ENCODE results near the gene MEIS3. TPM values are rescaled to one million over a fixed set of nuclear protein-coding genes. Genes with fewer than 3 reads are reported as not detected.

Gene MEIS3
- total and polyA plus RNA-seq, 2 donors (not counting 1 experiment from before 2014, with no cell fraction given), result 30.5 to 57.8 TPM

DNA sequence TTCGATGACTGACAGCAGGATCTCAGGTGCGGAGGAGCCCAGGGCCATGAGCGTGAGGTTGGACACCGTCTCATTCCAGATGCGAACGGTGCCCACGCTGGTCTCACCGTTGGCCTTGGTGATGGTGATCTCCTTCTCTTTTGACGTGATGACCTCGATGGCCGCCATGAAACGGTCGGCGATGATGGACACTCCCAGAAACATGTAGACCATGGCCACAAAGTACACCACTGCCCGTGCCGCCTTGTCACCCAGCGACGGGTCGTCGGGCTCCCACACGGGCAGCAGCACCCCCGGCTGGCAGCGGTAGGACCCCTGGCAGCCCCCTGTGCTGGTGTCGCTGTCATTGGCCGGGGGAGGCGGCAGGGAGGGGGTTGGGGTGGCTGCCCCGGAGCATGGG is 46.6 kb upstream of the MEIS3 start:
- H3K27ac ChIP-seq (ENCODE audit: insufficient read depth, low read length), result no peak overlapping the region
- no peaks in the 10 kb centered on the region for H3K9me3 ChIP-seq (ENCODE audit: control insufficient read depth, insufficient read depth, low read depth, low read length)
- H4K20me1 ChIP-seq (ENCODE audit: control insufficient read depth, extremely low read depth, insufficient read depth, low read length), result no peaks in the 10 kb centered on the region
- no peak overlapping the region for H3K9ac ChIP-seq (ENCODE audit: insufficient read depth, low read length)
- no peak for DNase-seq (ENCODE audit: low read depth in 2 of 2)
- H3K79me2 ChIP-seq (ENCODE audit: control insufficient read depth, insufficient read depth, low read length), result no peaks in the 10 kb centered on the region
- no peak overlapping the region for H3K4me2 ChIP-seq (ENCODE audit: extremely low read depth, insufficient read depth, low read length)
- H2AFZ ChIP-seq (ENCODE audit: low read length), result no peak overlapping the region
- no peak overlapping the region for H3K4me3 ChIP-seq (replicated peaks in 1 of 4; ENCODE audit: control extremely low read depth in 1 of 4, insufficient read depth in 1 of 4, low read depth in 3 of 4, low read length in 4 of 4)
- no peaks in the 10 kb centered on the region for H3K36me3 ChIP-seq (ENCODE audit: control insufficient read depth, insufficient read depth, low read length)
- H3K4me1 ChIP-seq (ENCODE audit: control insufficient read depth, extremely low read depth, insufficient read depth, low read length), result no peaks in the 10 kb centered on the region
- peaks cover 28% of the 10 kb centered on the region for H3K27me3 ChIP-seq (ENCODE audit: control insufficient read depth, insufficient read depth, low read length)
- TF ChIP-seq EZH2 (IDR thresholded peaks at IDR 0.05; ENCODE audit: low read length, missing control alignments) (no peak), CTCF (conservative IDR thresholded peaks at IDR 0.05 in 1 of 2, IDR thresholded peaks at IDR 0.05 in 1 of 2; ENCODE audit: low read depth in 1 of 2, low read length in 2 of 2) (no peak)

DNA sequence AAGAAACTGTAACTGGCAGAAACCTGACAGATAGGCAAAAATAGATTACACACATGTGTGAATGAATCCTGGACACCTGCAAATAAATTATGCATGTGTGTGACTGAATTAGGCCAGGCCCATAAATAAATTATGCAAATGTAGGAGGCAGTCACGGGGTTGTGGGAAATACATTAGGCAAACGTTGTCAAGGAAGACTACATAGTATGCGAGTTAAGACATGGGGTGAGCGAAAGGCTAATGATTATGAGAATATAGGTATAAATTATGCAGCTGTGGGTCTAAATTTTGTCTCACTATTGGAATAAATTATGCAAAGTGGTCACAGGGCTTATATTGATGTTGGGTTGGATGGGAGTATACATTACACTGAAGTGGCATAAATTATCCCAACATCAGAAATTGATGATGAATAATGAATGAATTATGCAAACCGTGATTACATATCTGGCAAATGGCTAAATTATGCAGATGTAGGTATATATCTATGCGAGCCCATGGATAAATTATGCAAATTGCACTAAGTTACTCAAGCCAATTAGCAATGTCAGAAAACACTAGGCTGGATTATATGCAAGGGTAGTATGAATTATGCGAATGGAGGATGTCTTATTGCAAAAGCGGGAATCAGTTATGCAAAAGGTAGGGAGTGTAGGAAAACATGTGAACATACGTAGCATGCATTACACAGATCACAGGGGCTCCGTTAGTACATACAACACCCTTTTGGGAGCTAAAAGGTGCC is 45.5 kb upstream of the MEIS3 start:
- H2AFZ ChIP-seq (ENCODE audit: low read length), result no peak overlapping the region
- no peak overlapping the region for H3K27ac ChIP-seq (ENCODE audit: insufficient read depth, low read length)
- no peaks in the 10 kb centered on the region for H3K79me2 ChIP-seq (ENCODE audit: control insufficient read depth, insufficient read depth, low read length)
- DNase-seq (ENCODE audit: low read depth in 2 of 2), result no peak
- peaks cover 23% of the 10 kb centered on the region for H3K27me3 ChIP-seq (ENCODE audit: control insufficient read depth, insufficient read depth, low read length)
- TF ChIP-seq EZH2 (IDR thresholded peaks at IDR 0.05; ENCODE audit: low read length, missing control alignments), result no peak
- no peak for TF ChIP-seq CTCF (conservative IDR thresholded peaks at IDR 0.05 in 1 of 2, IDR thresholded peaks at IDR 0.05 in 1 of 2; ENCODE audit: low read depth in 1 of 2, low read length in 2 of 2)
- no peak overlapping the region for H3K4me3 ChIP-seq (replicated peaks in 1 of 4; ENCODE audit: control extremely low read depth in 1 of 4, insufficient read depth in 1 of 4, low read depth in 3 of 4, low read length in 4 of 4)
- H3K9me3 ChIP-seq (ENCODE audit: control insufficient read depth, insufficient read depth, low read depth, low read length), result no peaks in the 10 kb centered on the region
- H3K4me1 ChIP-seq (ENCODE audit: control insufficient read depth, extremely low read depth, insufficient read depth, low read length), result no peaks in the 10 kb centered on the region
- no peak overlapping the region for H3K9ac ChIP-seq (ENCODE audit: insufficient read depth, low read length)
- no peaks in the 10 kb centered on the region for H3K36me3 ChIP-seq (ENCODE audit: control insufficient read depth, insufficient read depth, low read length)
- H3K4me2 ChIP-seq (ENCODE audit: extremely low read depth, insufficient read depth, low read length), result no peak overlapping the region
- H4K20me1 ChIP-seq (ENCODE audit: control insufficient read depth, extremely low read depth, insufficient read depth, low read length), result no peaks in the 10 kb centered on the region

GRCh38 chr19:47461876-47462275 is 42.5 kb upstream of the MEIS3 start:
- Histone ChIP-seq H3K4me3 (replicated peaks in 1 of 4; ENCODE audit: control extremely low read depth in 1 of 4, insufficient read depth in 1 of 4, low read depth in 3 of 4, low read length in 4 of 4) (no peak overlapping the region), H3K79me2 (ENCODE audit: control insufficient read depth, insufficient read depth, low read length) (no peaks in the 10 kb centered on the region), H2AFZ (ENCODE audit: low read length) (no peak overlapping the region), H3K36me3 (ENCODE audit: control insufficient read depth, insufficient read depth, low read length) (no peaks in the 10 kb centered on the region), H3K27ac (ENCODE audit: insufficient read depth, low read length) (no peak overlapping the region), H3K4me1 (ENCODE audit: control insufficient read depth, extremely low read depth, insufficient read depth, low read length) (no peaks in the 10 kb centered on the region), H3K4me2 (ENCODE audit: extremely low read depth, insufficient read depth, low read length) (no peak overlapping the region), H3K9me3 (ENCODE audit: control insufficient read depth, insufficient read depth, low read depth, low read length) (no peaks in the 10 kb centered on the region), H3K9ac (ENCODE audit: insufficient read depth, low read length) (no peak overlapping the region), H4K20me1 (ENCODE audit: control insufficient read depth, extremely low read depth, insufficient read depth, low read length) (no peaks in the 10 kb centered on the region), H3K27me3 (ENCODE audit: control insufficient read depth, insufficient read depth, low read length) (peaks cover 32% of the 10 kb centered on the region)
- no peak for DNase-seq (ENCODE audit: low read depth in 2 of 2)
- TF ChIP-seq EZH2 (IDR thresholded peaks at IDR 0.05; ENCODE audit: low read length, missing control alignments) (no peak), CTCF (conservative IDR thresholded peaks at IDR 0.05 in 1 of 2, IDR thresholded peaks at IDR 0.05 in 1 of 2; ENCODE audit: low read depth in 1 of 2, low read length in 2 of 2) (no peak)
